ENCODE results near the gene SUMO4.

SUMO4 gene

DNA sequence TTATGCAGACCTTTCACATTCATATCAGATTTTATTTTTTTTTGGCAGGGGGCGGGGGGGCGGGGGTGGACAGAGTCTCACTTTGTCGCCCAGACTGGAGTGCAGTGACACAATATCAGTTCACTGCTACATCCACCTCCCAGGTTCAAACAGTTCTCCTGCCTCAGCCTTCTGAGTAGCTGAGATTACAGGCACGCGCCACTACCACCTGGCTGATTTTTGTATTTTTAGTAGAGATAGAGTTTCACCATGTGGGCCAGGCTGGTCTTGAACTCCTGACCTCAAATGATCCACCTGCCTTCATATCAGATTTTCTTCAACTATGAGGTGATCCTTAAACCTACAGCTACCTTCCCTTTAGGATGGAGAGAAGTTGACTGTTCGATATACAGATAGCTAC is 8.0 kb upstream of the SUMO4 start:
- DNase-seq = no peak

GRCh38 chr6:149392535-149392934 is 7.5 kb upstream of the SUMO4 start:
- no peak for DNase-seq

DNA sequence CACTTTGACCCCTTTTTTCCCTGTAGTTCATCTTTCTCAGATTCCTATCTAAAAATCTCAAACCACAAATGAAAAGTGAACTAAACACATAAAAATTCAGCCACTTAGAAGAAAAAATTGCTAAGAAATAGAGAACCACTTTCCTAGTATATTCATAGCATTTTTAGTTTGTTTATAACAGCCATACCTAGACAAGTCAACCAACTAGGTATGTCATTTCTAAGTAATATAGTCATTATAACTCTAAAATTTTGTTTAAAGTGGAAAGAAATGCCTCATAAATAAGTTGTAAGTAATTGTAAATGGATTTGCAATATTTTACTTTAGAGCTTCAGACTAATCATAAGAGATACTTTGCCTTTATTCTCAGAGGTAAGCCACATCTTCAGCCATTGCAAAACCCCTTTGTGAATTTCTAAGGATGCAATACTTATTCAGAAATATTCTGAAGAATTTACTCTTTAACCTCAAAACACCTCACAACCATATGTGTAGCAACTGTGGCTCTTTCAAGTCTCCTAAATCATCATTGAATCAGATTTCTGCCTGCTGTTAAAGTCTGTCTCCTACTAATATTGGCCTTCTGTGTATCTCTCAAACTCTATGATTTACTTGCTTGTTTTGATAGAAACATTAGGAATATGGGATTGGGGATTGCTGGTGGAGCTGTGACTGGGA is 6.9 kb upstream of the SUMO4 start:
- no peak for DNase-seq

GRCh38 chr6:149395185-149395584 is 4.9 kb upstream of the SUMO4 start:
- DNase-seq = no peak

DNA sequence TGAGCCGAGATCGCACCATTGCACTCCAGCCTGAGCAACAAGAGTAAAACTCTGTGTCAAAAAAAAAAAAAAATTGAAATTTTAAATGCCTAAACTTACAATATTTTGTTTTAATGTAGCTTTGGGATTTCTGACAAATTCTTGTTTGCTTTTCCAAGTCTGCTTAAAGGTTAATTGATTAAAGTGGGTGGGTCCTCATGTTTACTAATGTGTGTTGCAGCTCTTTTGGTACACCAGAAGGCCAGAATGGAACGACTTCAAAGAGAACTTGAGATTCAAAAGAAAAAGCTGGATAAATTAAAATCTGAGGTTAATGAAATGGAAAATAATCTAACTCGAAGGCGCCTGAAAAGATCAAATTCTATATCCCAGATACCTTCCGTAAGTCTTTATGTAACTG is 2.7 kb upstream of the SUMO4 start:
- DNase-seq = no peak

GRCh38 chr6:149403534-149403933 is 3.5 kb downstream of the SUMO4 start:
- no peak for DNase-seq

- peak; percentile 66 for DNase-seq
Measured at GRCh38 chr6:149405823-149406765, 6.0 kb downstream of the SUMO4 start.

DNA sequence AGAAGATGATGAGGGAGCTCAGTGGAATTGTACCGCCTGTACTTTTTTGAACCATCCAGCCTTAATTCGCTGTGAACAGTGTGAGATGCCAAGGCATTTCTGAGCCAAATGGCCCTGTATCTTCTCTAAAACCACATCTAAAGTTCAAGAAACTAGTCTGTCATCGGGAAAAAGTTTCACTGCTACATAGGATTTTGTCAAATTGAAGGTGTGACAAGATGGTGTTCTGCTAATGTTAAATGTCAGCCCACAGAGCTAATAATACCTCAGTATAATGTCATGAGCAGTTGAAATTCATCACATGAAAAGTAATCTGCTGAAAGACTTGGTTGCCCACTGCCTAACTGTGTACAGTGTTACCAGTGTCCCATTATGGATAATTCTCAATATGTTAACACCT is 9.6 kb downstream of the SUMO4 start:
- no peak for DNase-seq

- DNase-seq = no peak
Measured at GRCh38 chr6:149410557-149410956, 10.5 kb downstream of the SUMO4 start.

DNA sequence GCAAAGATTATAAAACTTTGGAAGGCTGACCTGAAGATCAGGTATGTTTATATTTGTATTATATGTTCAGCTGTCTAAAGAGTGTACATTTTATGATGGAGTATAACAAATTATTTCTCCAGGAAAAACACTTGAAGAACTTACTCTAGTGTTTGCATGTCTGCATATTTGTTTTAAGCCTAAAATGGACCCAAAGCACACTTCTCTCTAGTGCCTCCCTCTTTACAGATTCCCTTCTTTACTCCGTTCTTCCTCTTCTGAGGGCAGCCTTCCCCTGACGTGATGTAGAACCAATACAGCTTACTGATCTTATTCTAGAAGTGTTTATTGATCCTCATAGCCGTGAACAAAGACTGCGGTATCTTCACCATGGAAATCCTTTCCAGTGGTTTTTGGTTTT is 13.9 kb downstream of the SUMO4 start:
- no peak for DNase-seq

- no peak for DNase-seq
Measured at GRCh38 chr6:149414821-149415220, 14.8 kb downstream of the SUMO4 start.

GRCh38 chr6:149419696-149420404 is 19.8 kb downstream of the SUMO4 start:
- DNase-seq = no peak

DNA sequence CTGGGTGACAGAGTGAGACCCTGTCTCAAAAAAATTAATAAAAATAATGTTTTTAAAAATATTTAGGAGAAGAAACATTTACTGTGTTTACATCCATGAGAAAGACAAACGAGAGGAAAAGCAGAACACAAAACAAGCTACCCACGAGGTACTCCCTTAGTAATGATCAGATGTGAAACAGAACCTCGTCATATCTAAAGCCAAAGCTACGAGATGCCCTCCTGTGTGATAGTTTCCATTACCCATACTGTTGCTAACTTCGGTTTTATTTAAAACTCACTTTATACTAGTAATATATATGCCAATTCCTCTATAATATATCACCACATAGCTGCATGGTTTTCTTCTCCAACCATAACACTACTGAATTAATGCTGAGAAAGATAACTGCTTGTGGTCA is 21.1 kb downstream of the SUMO4 start:
- no peak for DNase-seq

- DNase-seq = no peak
Measured at GRCh38 chr6:149422581-149422980, 22.5 kb downstream of the SUMO4 start.

GRCh38 chr6:149423964-149424440 is 23.9 kb downstream of the SUMO4 start:
- no peak for DNase-seq

- no peak for DNase-seq
Measured at GRCh38 chr6:149425224-149425623, 25.2 kb downstream of the SUMO4 start.

GRCh38 chr6:149425754-149426153 is 25.7 kb downstream of the SUMO4 start:
- DNase-seq = no peak

DNA sequence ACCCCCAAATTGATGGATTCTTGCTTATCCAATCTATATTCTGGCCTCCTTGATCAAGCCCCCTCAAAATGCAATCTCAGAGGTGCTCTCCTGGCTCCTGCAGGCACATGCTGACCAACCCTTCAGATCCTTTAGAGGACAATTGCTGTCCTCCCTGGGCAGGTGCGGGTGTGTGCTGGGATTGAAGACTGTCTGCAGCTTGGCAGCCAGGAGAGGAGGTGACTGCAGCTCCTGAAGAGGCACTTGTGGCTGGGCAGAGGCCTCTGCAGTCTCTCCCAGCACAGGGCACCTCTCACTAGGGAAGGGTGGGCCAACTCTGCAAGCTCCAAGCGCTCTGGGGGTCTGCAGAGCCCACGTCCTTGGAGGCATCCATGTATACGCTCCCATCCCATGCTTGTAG is 28.5 kb downstream of the SUMO4 start:
- no peak for DNase-seq

GRCh38 chr6:149429427-149430360 is 29.6 kb downstream of the SUMO4 start:
- DNase-seq = no peak

GRCh38 chr6:149431905-149432775 is 32.1 kb downstream of the SUMO4 start:
- DNase-seq = peak; percentile 95

- DNase-seq = no peak
Measured at GRCh38 chr6:149433405-149433804, 33.3 kb downstream of the SUMO4 start.
